DND-41 (cell line): Measurements from ENCODE around the gene C1QTNF3.

Experiments
- CTCF ChIP-seq: IDR thresholded peaks from 2 replicates; pipeline ENCODE4 v1.5.1; 2012; ENCODE audit warnings: borderline replicate concordance, low read length, moderate library complexity, mild to moderate bottlenecking; ENCODE audit not compliant: poor library complexity, severe bottlenecking; ENCODE audit errors: extremely low read depth
- EZH2 ChIP-seq: IDR thresholded peaks from 3 replicates; pipeline ENCODE4 v1.6.1; 2012; ENCODE audit warnings: borderline replicate concordance, low read depth, mild to moderate bottlenecking, moderate library complexity, low read length, inconsistent platforms; ENCODE audit not compliant: severe bottlenecking

- TF ChIP-seq CTCF (no peak), EZH2 (no peak)
Observed at GRCh38 chr5:34014626-34015025, 28.4 kb downstream of the C1QTNF3 start.
